GM15510 (cell line): Measurements from ENCODE around the gene GPX1.

Experiments used
- POLR2A ChIP-seq: IDR thresholded peaks from 3 replicates; pipeline ENCODE4 v1.6.1; 2011; ENCODE audit warnings: borderline replicate concordance; ENCODE audit not compliant: insufficient read length; ENCODE audit errors: extremely low read depth

Gene GPX1

DNA sequence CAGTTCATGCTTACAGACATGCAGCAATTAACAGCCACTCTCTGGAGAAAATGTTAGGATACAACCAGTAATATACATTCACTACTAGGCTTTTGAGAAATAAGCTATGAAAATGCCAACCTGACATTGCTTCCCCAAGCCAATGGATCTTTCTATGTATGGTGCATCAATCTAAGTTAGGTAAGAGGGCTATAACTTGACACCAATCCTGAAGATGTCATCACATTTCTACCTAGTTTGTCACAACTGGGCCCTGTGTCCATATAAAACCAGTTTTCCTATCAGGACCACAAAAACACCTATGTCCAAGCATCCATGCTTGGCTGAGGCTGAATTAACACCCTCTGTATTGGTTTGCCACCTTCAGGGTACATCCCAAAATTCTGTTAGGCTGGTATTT lies 13.8 kb upstream of the GPX1 start:
- TF ChIP-seq POLR2A = no peak

DNA sequence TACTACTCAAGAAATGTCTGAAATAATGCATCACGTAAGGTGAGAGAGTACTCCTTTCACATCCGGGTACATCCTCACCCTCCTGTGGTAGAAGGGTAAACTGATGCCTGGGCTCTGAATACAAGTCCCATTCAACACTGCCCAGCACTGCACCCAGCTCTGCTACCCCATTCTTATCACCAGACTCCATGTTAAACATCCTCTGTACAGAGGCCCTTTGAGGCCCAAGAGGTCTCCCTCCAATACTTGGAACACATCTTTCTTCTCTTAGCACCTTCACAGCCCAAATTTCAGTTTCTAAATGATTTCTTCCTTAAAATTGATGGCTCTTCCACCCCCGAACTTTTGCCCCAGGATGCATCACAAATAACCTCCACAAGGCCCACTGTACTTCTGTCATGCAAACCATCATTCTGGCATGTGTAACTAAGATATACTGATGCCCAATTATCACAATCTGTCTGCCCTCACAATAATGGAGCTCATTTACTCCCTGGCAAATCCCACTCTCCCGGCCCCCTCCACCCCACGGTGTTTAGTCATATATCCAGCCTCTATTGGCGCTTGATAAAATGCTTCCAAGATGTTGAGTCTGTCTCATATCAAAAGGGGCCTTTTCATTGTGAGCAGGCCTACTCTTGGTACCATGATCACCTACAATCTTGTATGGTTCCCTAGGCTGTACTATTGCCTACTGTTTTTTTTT lies 12.6 kb upstream of the GPX1 start:
- TF ChIP-seq POLR2A = no peak

DNA sequence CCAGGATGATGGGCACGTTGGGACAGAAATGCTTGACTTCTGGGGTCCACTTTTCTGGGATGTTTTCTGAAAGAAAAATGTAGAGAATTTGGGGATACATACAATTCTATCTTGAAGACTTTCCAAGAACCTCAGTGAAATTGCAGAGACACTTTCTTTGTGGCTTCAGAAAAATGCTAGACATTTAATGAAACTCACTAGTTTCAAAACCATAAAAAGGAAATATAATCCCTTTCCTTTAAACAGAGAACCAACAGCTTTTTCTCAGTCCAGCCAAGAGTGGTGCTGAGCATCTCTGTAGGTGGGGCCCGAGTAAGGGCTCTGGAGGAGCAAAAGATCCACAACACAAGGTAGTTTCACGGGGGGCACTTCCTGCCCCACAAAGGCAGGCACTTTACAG lies 4.4 kb upstream of the GPX1 start:
- TF ChIP-seq POLR2A = no peak

- TF ChIP-seq POLR2A = no peak
Observed at GRCh38 chr3:49359623-49360022, 1.5 kb upstream of the GPX1 start.

DNA sequence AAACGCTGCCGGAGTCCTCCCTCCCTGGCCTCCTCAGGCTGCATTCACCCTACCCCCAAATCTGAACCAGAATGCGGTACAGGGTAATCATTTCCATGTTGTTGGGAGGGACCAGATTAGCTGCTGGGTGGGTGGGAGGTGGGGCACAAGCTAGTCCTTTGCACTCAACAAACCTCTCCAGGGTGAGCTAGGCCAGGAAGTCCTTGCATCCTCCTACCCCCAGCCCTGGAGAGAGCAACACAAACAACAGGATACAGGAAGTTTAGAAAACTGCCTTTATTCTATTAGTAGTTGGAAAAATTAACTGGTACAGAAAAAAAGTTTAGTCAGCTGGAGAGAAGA lies 702 bp upstream of the GPX1 start:
- no peak for TF ChIP-seq POLR2A

- TF ChIP-seq POLR2A = no peak
Observed at GRCh38 chr3:49352890-49353421, 5.2 kb downstream of the GPX1 start.

DNA sequence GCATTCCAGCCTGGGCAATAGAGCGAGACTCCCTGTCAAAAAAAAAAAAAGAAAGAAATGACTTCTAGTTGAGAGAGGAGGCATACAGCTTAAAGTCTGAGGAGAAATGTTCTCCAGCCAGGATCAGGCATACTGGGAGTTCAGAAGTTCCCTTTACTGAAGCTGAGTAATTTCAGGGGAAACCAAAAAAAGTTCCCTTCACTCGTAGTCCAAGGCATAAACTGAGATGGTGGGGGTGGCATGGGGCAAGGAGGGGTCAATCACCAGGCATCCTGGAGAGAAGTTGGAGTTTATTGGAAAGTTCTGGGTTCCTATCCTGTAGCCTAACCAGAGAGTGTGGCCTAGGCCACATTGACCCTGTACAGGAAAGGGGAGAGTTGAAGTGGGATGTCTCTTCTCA lies 5.9 kb downstream of the GPX1 start:
- TF ChIP-seq POLR2A = no peak

GRCh38 chr3:49351521-49352011 lies 6.6 kb downstream of the GPX1 start:
- no peak for TF ChIP-seq POLR2A

DNA sequence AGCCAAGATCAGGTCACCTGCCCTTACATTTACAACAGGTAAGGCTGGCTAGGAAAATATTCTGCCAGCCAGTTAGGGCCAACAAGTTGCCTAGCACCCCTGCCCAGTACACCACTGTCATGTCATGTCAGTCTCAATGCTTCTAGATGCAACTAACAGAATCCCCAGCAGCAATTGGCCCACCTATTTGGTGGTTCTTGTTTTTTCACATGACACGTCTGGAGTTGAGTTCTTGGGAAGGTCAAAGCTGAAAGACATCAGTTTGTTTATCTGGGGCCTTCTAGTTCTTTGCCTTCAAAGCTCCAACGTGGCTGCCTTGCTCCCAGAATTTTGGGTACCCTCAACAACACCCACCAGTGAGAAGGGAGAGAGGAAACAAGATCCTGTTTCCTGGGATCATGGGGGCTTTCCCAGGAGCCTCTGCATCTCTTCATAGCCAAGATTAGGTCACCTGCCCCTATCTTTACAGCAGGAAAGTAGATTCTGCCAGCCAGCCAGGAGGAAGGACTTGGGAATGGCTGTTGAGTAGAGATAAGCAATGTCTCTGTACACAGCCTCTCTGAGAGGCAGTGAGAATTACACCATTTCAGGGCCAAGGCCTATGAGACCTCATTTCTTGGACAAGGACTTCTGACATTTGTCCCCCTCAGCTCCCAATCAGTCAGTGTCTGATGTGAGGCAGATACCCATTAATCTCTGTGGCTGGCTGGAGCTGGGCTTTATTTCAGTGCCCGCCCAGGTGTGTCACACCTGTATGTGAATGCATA lies 8.6 kb downstream of the GPX1 start:
- no peak for TF ChIP-seq POLR2A

- no peak for TF ChIP-seq POLR2A
Observed at GRCh38 chr3:49346797-49347251, 11.3 kb downstream of the GPX1 start.

DNA sequence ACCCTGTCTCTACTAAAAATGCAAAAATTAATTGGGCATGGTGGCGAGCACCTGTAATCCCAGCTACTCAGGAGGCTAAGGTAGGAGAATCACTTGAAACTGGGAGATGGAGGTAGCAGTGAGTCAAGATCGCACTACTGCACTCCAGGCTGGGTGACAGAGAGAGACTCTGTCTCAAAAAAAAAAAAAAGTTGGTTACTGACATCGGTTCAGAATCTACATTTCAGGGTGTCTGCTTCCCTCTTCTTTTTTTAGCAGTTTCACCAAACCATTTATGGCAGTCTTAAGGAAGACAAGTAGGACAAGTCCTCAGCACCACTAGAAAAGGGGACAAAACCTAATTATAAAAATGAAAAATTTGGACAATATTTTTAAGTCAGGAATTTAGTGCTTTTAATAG lies 15.0 kb downstream of the GPX1 start:
- TF ChIP-seq POLR2A = no peak

DNA sequence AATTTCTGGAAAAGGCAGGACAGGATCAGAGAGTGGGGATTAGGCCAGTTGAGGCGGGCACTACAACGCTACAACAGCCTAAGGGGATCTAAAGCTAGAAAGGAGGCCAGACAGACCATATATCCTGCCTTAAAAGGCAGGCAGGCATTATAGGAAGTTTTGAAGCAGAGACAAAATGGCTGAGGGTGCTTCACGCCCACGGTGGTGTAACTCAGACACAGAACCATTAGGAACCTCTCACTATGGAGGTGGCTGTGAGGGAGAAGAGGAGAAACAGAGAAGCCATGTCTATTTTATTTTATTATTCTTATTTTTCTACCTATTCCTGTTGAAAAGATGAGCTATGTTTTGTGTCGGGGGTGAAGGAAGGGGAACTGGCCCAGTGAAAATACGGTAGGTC lies 16.2 kb downstream of the GPX1 start:
- TF ChIP-seq POLR2A = no peak

GRCh38 chr3:49339941-49340800 lies 18.0 kb downstream of the GPX1 start, which contains the start of gene USP4:
Gene USP4, minus strand, starts transcription at chr3:49340053. Its CDS starts 29 bp downstream, at chr3:49340024.
- TF ChIP-seq POLR2A = peak; percentile 90

DNA sequence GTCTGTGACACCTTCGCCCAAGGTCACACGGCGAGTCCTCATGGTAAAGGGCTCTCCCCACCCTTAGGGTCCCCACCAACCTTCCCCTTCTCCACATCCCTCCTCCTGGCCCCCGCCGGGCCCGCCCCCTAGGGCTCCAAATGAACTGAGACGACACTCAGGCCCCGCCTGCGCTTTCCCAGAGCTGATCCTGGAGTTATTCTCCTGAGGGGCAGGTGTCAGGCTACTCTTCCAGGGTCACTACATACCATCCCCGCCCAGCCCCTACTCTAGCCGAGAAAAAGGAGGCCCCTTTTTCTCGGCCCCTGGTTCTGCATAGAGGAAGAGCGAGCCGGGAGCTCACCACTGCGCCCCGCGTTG lies 18.6 kb downstream of the GPX1 start:
- no peak for TF ChIP-seq POLR2A
